ENCODE measurements around the gene TMEM131L.

DNA sequence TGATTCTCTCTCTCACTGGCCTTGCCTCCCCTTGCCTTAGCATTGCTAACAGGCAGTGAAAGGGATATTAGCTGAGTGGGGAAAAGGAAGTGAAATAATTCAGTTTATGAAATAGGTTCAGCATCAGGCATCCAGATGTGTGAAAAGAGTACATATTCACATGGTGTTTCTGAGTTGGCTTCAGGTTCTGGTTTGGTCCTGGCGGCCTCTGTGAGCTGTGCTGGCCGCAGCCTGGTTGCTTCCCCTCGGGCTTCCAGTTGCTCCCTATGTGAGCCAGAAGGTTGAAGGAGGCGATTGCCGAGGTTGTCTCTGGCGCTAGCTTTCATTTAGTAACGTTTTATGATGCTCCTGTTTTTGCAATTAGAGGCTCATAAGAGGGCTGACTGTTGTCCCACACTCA, 118.9 kb downstream of the TMEM131L start:
- TF ChIP-seq, protein P1, sequence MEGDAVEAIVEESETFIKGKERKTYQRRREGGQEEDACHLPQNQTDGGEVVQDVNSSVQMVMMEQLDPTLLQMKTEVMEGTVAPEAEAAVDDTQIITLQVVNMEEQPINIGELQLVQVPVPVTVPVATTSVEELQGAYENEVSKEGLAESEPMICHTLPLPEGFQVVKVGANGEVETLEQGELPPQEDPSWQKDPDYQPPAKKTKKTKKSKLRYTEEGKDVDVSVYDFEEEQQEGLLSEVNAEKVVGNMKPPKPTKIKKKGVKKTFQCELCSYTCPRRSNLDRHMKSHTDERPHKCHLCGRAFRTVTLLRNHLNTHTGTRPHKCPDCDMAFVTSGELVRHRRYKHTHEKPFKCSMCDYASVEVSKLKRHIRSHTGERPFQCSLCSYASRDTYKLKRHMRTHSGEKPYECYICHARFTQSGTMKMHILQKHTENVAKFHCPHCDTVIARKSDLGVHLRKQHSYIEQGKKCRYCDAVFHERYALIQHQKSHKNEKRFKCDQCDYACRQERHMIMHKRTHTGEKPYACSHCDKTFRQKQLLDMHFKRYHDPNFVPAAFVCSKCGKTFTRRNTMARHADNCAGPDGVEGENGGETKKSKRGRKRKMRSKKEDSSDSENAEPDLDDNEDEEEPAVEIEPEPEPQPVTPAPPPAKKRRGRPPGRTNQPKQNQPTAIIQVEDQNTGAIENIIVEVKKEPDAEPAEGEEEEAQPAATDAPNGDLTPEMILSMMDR (IDR thresholded peaks at IDR 0.05): no peak
- TF ChIP-seq POLR2A (IDR thresholded peaks at IDR 0.05): no peak

All from testis (tissue), 2 donors.